ENCODE measurements around the gene KRT76.

KRT76 gene

DNA sequence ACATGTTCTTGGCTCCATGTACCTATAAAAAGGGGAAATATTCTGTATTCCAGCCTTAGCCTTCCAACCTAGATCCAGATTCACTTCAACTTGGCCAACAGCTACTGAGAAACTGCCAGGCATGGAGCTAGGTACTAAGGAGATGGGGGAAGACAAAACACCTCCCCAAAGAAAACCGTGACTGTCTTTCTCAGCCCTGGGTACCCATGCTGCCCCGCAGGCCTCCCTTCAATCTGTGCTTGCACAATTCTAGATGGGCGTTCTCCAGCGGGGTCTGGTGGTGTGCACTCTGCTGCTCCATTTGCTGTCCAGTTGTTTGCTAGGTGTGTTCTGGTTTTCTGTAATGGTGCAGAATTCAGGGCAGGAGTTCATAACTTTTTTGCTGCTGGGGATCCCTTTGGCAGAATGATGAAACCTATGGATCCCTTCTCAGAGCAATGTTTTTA lies 37.6 kb upstream of the KRT76 start:
- Histone ChIP-seq H3K9ac (ENCODE audit: low read depth, low read length) (no peak overlapping the region), H3K4me2 (ENCODE audit: insufficient read depth, low read length) (no peak overlapping the region), H4K20me1 (ENCODE audit: insufficient read depth, low read length) (no peaks in the 10 kb centered on the region), H3K9me3 (ENCODE audit: insufficient read depth, low read length, severe bottlenecking) (no peaks in the 10 kb centered on the region), H3K4me3 (ENCODE audit: low read depth in 1 of 2, low read length in 2 of 2) (no peak overlapping the region), H2AFZ (ENCODE audit: low read depth, low read length) (no peak overlapping the region), H3K27me3 (ENCODE audit: insufficient read depth, low read length, poor library complexity) (peaks cover 9% of the 10 kb centered on the region), H3K79me2 (ENCODE audit: insufficient read depth, low read length) (no peaks in the 10 kb centered on the region), H3K4me1 (ENCODE audit: insufficient read depth, low read length) (no peaks in the 10 kb centered on the region), H3K36me3 (ENCODE audit: insufficient read depth, low read length) (no peaks in the 10 kb centered on the region), H3K27ac (ENCODE audit: low read length) (no peak overlapping the region)
- TF ChIP-seq CTCF (IDR thresholded peaks at IDR 0.05; ENCODE audit: borderline replicate concordance, extremely low read depth, low read length, poor library complexity, severe bottlenecking) (no peak), EZH2 (IDR thresholded peaks at IDR 0.05; ENCODE audit: borderline replicate concordance, low read depth, low read length, severe bottlenecking) (no peak)
- no peak for ATAC-seq (ENCODE audit: insufficient read depth, low read depth)
- DNase-seq: no peak

- DNase-seq (no peak), ATAC-seq (ENCODE audit: insufficient read depth, low read depth) (no peak)
- Histone ChIP-seq H3K4me2 (ENCODE audit: insufficient read depth, low read length) (no peak within 1 kb of the TSS), H3K9me3 (ENCODE audit: insufficient read depth, low read length, severe bottlenecking) (no peaks in the 10 kb centered on the region), H3K9ac (ENCODE audit: low read depth, low read length) (no peak within 1 kb of the TSS), H2AFZ (ENCODE audit: low read depth, low read length) (no peak within 1 kb of the TSS), H3K79me2 (ENCODE audit: insufficient read depth, low read length) (no peaks in the 10 kb centered on the region), H3K4me1 (ENCODE audit: insufficient read depth, low read length) (no peaks in the 10 kb centered on the region), H3K27ac (ENCODE audit: low read length) (no peak within 1 kb of the TSS), H4K20me1 (ENCODE audit: insufficient read depth, low read length) (no peaks in the 10 kb centered on the region), H3K36me3 (ENCODE audit: insufficient read depth, low read length) (no peaks in the 10 kb centered on the region), H3K4me3 (ENCODE audit: low read depth in 1 of 2, low read length in 2 of 2) (no peak within 1 kb of the TSS), H3K27me3 (ENCODE audit: insufficient read depth, low read length, poor library complexity) (peaks cover 9% of the 10 kb centered on the region)
- TF ChIP-seq EZH2 (IDR thresholded peaks at IDR 0.05; ENCODE audit: borderline replicate concordance, low read depth, low read length, severe bottlenecking): no peak
- no peak for TF ChIP-seq CTCF (IDR thresholded peaks at IDR 0.05; ENCODE audit: borderline replicate concordance, extremely low read depth, low read length, poor library complexity, severe bottlenecking)
Observed at GRCh38 chr12:52813885-52814709, 37.0 kb upstream of the KRT76 start, which contains the start of gene KRT4. TSS of gene KRT4 (minus strand) at chr12:52814116. CDS start at chr12:52814058, 58 bp downstream.

DNA sequence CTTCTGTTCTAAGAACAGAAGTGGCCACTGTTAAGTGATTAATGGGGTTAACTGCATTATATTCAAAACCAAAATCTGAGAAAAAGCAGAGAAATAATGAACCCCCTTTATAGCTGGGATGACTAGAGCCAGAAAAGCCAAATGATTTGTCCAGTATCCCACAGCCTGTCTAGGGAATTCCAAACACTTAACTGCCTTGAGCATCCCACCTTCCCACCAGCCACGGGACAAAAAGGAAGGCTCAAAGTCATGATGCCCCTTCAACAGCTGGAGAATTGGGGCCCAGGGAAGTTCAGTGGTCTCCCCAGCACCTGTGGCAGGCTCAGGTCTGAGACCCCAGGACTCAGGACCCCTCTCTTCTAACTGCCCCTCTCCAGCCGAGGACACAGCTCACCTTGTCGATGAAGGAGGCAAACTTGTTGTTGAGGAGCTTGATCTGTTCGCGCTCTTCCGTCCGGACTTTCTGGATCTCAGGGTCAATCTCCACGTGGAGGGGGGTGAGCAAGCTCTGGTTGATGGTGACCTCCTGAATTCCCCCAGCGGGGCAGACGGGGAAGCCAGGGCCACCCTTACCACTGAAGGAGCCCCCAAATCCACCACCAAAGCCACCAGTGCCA lies 36.2 kb upstream of the KRT76 start:
- Histone ChIP-seq H3K4me1 (ENCODE audit: insufficient read depth, low read length) (no peaks in the 10 kb centered on the region), H2AFZ (ENCODE audit: low read depth, low read length) (no peak overlapping the region), H3K4me3 (ENCODE audit: low read depth in 1 of 2, low read length in 2 of 2) (no peak overlapping the region), H3K27ac (ENCODE audit: low read length) (no peak overlapping the region), H3K9ac (ENCODE audit: low read depth, low read length) (no peak overlapping the region), H3K36me3 (ENCODE audit: insufficient read depth, low read length) (no peaks in the 10 kb centered on the region), H3K4me2 (ENCODE audit: insufficient read depth, low read length) (no peak overlapping the region), H3K79me2 (ENCODE audit: insufficient read depth, low read length) (no peaks in the 10 kb centered on the region), H3K27me3 (ENCODE audit: insufficient read depth, low read length, poor library complexity) (peaks cover 9% of the 10 kb centered on the region), H3K9me3 (ENCODE audit: insufficient read depth, low read length, severe bottlenecking) (no peaks in the 10 kb centered on the region), H4K20me1 (ENCODE audit: insufficient read depth, low read length) (0 out of 2 replicates have a peak, but pooled peaks cover 3% of the 10 kb centered on the region)
- ATAC-seq (ENCODE audit: insufficient read depth, low read depth): no peak
- DNase-seq: no peak
- TF ChIP-seq CTCF (IDR thresholded peaks at IDR 0.05; ENCODE audit: borderline replicate concordance, extremely low read depth, low read length, poor library complexity, severe bottlenecking): no peak
- TF ChIP-seq EZH2 (IDR thresholded peaks at IDR 0.05; ENCODE audit: borderline replicate concordance, low read depth, low read length, severe bottlenecking): no peak

Data from DND-41 (cell line).